Central memory CD8-positive, alpha-beta T cell (primary cell): ENCODE results near the gene RPUSD1.
"Not testable (repeated sequence)": the region's sequence is repeated elsewhere in the genome, so short reads cannot be mapped to it uniquely, and the experiment has no call there.

ENCODE experiments used
- ATAC-seq: fragments of 150-1000 bp; cut with Tn5 transposase; replicated peaks from 2 replicates; pipeline ENCODE4 v1.10.0; 2022; ENCODE audit warnings: mild to moderate bottlenecking, moderate FRiP score, moderate number of reproducible peaks; ENCODE audit not compliant: poor library complexity, severe bottlenecking; ENCODE audit errors: extremely low read depth
- DNase-seq, 2 donors: peaks; one replicate each; pipeline ENCODE4 v3.0.0; 2021; ENCODE audit warnings: low spot score in 2 of 2
- H3K27ac Mint-ChIP-seq: one replicate; pipeline ENCODE4 v1.8.0; 2022; ENCODE audit warnings: low read depth, mild to moderate bottlenecking, moderate library complexity, mixed read lengths
- H3K27me3 Mint-ChIP-seq: one replicate; pipeline ENCODE4 v1.8.0; 2022; ENCODE audit warnings: mixed read lengths
- H3K36me3 Mint-ChIP-seq: one replicate; pipeline ENCODE4 v1.8.0; 2022; ENCODE audit warnings: mild to moderate bottlenecking, moderate library complexity, mixed read lengths; ENCODE audit not compliant: insufficient read depth
- H3K4me1 Mint-ChIP-seq: one replicate; pipeline ENCODE4 v1.8.0; 2022; ENCODE audit warnings: mixed read lengths
- H3K4me3 Mint-ChIP-seq: one replicate; pipeline ENCODE4 v1.8.0; 2022; ENCODE audit warnings: mild to moderate bottlenecking, moderate library complexity, mixed read lengths
- H3K9me3 Mint-ChIP-seq: one replicate; pipeline ENCODE4 v1.8.0; 2022; ENCODE audit warnings: mixed read lengths

Gene RPUSD1

DNA sequence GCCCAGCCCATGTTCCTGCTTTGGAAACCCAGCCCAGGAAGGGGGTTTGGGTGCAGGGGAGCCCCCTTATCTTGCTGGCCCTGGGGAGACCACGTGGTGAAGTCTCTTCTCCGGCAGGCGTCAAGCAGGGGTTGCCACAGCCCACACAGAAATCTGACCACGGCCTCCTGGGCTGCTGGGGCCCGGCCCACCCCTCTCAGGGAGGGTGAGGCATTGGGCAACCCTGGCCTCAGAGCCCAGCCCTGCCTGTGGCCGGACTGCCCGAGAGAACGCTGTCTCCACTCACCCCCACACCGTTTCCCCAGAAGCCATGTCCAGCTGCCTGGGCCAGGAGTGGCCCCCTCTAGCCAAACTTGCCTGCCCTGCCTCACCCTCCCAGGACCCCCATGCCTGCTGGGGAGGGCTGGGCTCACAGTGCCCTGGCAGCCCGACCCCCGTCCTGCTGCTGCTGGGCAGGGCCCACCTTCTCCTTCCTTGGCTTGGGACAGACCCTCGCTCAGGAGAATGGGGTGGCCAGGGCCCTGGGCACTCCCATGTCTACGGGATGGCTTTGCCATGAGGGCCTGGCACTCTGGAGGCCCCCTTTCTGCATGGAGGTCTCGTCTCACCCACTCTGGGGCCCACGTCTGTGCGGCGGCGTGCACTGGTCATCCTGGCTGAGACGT lies 6.7 kb downstream of the RPUSD1 start:
- no peak overlapping the region for H3K4me3 Mint-ChIP-seq
- peaks cover 7% of the 10 kb centered on the region for H3K27me3 Mint-ChIP-seq
- H3K27ac Mint-ChIP-seq: no peak overlapping the region
- ATAC-seq (no peak), DNase-seq (no peak)
- H3K4me1 Mint-ChIP-seq: peaks cover 7% of the 10 kb centered on the region
- peaks cover 4% of the 10 kb centered on the region for H3K36me3 Mint-ChIP-seq
- H3K9me3 Mint-ChIP-seq: no peaks in the 10 kb centered on the region

DNA sequence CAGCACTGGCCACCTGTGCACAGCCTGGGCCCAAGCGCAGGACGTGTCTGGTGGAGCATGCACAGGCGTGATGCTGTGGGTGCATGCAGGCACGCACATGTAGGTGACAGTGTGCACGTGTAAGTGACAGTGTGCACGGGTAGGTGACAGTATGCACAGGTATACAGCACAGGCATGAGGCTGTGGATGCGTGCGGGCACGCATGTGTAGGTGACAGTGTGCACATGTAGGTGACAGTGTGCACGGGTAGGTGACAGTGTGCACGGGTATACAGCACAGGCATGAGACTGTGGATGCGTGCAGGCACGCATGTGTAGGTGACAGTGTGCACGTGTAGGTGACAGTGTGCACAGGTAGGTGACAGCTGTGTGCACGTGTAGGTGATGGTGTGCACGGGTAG lies 7.9 kb downstream of the RPUSD1 start:
- Mint-ChIP-seq H3K27me3 (peaks cover 7% of the 10 kb centered on the region), H3K27ac (no peak overlapping the region), H3K4me3 (no peak overlapping the region), H3K36me3 (peaks cover 4% of the 10 kb centered on the region), H3K4me1 (peaks cover 5% of the 10 kb centered on the region), H3K9me3 (no peaks in the 10 kb centered on the region)
- ATAC-seq: no peak
- no peak for DNase-seq

DNA sequence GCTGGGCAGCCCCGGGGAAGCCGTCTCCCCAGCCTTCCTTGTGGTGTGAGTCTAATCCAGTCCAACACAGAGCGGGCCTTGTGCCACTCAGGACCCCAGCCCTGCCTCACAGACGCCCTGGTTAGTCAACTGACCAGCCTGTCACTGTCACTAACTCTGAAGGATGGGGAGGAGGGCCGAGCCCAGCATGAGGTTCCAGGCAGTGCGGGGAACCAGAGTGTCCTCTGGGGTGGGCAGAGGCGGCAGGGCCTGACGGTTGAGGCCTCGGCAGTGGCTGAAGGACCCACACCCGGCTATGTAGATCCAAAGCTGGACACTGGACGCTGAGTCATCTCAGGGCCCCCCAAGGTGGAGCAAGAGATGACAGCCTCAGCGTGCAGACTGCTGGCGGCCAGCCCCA lies 8.6 kb downstream of the RPUSD1 start:
- H3K27ac Mint-ChIP-seq: no peak overlapping the region
- peaks cover 7% of the 10 kb centered on the region for H3K27me3 Mint-ChIP-seq
- no peak overlapping the region for H3K4me3 Mint-ChIP-seq
- H3K4me1 Mint-ChIP-seq: no peaks in the 10 kb centered on the region
- H3K36me3 Mint-ChIP-seq: peaks cover 4% of the 10 kb centered on the region
- DNase-seq (no peak), ATAC-seq (no peak)
- no peaks in the 10 kb centered on the region for H3K9me3 Mint-ChIP-seq

DNA sequence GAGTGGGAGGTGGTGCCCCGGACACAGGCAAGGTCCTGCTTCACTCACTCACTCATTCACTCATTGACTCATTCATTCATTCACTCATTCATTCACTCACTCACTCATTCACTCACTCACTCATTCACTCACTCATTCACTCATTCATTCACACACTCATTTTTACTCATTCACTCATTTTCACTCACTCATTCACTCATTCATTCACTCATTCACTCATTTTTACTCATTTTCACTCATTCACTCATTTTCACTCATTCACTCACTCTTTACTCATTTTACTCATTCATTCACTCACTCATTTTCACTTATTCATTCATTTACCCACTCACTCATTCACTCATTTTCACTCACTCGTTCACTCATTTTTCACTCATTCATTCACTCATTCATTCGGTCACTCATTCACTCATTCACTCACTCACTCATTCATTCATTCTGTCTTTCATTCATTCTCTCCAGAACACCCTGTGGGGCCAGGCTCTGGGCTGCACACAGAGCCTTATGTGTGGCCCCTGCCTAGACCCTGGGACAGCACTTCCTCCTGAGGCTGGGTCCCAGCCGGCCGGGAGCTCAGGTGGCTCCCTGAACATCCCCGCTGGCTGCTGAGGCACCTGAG lies 9.2 kb downstream of the RPUSD1 start:
- Mint-ChIP-seq H3K4me1 (no peaks in the 10 kb centered on the region), H3K9me3 (no peaks in the 10 kb centered on the region), H3K4me3 (no peak overlapping the region), H3K27me3 (peaks cover 7% of the 10 kb centered on the region), H3K27ac (no peak overlapping the region), H3K36me3 (peaks cover 4% of the 10 kb centered on the region)
- DNase-seq (no peak), ATAC-seq (no peak)

DNA sequence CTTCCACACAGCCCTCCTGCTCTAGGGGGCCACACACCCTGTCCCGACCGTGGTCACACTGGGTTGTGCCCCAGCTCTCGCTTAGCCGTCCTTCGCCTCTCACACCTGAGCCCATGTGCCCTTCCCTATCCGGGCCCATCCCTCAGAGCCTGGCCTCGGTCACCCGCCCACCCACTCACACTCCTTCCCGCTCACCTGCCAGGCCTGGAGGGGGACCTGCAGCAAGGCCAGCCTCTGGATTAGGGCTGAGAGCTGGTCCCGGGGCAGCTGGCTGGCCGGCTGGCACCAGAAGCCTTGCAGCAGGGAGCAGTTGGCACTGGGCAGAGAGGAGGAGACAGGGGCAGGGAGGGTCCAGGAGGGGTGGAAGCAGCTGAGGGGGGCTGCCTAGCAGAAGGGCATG lies 9.7 kb downstream of the RPUSD1 start:
- Mint-ChIP-seq H3K9me3 (no peaks in the 10 kb centered on the region), H3K4me3 (no peak overlapping the region), H3K4me1 (no peaks in the 10 kb centered on the region), H3K27ac (no peak overlapping the region), H3K27me3 (peaks cover 7% of the 10 kb centered on the region), H3K36me3 (peaks cover 4% of the 10 kb centered on the region)
- no peak for ATAC-seq
- no peak for DNase-seq

DNA sequence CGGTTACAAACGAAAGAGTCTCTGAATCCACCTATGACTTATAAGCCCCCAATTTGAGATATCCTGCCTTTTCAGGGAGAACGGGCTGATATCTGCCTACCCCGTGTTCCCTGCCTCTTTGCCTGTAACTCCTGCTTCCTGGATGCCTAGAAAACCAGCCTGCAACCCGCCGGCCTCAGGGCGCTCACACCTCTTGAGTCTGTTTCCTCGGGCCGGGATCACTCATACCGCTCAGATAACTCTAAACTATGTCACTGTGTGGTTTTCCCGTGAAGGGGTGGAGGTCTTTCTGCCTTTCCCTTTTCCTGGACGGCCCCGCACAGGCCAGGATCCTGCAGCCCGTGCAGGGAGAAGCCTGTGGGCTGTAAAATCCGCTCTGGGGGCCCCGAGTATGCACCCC lies 10.4 kb downstream of the RPUSD1 start:
- no peaks in the 10 kb centered on the region for H3K4me1 Mint-ChIP-seq
- H3K27ac Mint-ChIP-seq: no peak overlapping the region
- peaks cover 7% of the 10 kb centered on the region for H3K27me3 Mint-ChIP-seq
- H3K36me3 Mint-ChIP-seq: peaks cover 4% of the 10 kb centered on the region
- H3K9me3 Mint-ChIP-seq: no peaks in the 10 kb centered on the region
- ATAC-seq (no peak), DNase-seq (no peak)
- H3K4me3 Mint-ChIP-seq: no peak overlapping the region

DNA sequence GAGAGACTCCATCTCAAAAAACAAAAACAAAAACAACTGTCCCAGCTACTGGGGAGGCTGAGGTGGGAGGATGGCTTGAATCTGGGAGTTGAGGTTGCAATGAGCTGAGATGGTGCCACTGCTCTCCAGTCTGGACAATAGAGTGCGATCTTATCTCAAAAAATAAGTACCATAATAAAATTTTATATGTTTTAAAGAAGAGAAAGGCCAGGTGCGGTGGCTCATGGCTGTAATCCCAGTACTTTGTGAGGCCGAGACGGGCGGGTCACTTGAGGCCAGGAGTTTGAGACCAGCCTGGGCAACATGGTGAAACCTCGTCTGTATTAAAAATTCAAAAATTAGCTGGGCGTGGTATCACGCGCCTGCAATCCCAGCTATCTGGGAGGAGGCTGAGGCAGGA lies 11.4 kb downstream of the RPUSD1 start:
- Mint-ChIP-seq H3K9me3 (no peaks in the 10 kb centered on the region), H3K4me1 (no peaks in the 10 kb centered on the region), H3K27ac (no peak overlapping the region), H3K27me3 (peaks cover 7% of the 10 kb centered on the region), H3K4me3 (no peak overlapping the region), H3K36me3 (peaks cover 3% of the 10 kb centered on the region)
- ATAC-seq (no peak), DNase-seq (no peak)

DNA sequence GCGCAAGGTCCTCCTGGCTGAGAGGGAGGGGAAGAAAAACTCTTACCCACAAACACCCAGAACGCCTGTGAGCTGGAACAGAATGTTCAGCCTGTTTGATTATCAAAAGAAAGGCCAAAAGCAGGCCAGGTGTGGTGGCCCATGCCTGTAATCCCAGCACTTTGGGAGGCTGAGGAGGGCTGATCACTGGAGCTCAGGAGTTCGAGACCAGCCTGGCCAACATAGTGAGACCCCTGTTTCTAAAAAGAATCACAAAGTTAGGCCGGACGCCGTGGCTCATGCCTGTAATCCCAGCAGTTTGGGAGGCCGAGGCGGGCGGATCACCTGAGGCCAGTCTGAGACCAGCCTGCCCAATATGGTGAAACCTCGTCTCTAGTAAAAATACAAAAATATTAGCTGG lies 11.9 kb downstream of the RPUSD1 start:
- H3K4me3 Mint-ChIP-seq, ATAC-seq, DNase-seq, H3K36me3 Mint-ChIP-seq, H3K27ac Mint-ChIP-seq, H3K27me3 Mint-ChIP-seq, H3K9me3 Mint-ChIP-seq, H3K4me1 Mint-ChIP-seq: not testable (repeated sequence)

DNA sequence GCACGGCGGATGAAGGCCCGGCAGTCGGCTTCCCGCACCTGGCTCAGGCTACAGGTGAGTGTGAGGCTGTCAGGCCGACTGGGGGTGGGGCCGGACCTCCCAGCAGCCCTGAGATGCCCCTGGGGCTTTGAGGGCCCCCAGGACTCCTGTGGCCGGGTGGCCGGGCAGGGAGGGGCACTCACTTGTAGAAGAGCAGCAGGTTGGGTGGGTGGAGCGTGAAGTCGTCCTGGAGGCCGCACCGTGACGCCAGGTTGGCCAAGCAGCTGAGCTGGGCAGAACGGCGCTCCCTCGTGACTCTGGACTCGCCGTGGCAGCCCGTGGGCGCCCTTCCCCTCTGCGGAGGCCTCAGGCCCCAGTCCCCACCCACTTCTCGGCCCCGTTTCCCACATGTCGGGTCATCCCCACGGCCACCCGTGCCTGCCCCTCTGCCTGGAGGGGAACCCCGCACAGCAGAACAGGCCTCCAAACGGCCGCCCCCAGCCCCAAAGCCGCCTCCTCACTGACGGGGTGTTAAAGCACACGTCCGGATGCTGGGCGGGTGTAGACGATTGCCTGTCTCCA lies 12.9 kb downstream of the RPUSD1 start:
- DNase-seq: no peak
- ATAC-seq: no peak
- Mint-ChIP-seq H3K27ac (no peak overlapping the region), H3K36me3 (peaks cover 3% of the 10 kb centered on the region), H3K27me3 (peaks cover 2% of the 10 kb centered on the region), H3K4me1 (no peaks in the 10 kb centered on the region), H3K9me3 (no peaks in the 10 kb centered on the region), H3K4me3 (no peak overlapping the region)

DNA sequence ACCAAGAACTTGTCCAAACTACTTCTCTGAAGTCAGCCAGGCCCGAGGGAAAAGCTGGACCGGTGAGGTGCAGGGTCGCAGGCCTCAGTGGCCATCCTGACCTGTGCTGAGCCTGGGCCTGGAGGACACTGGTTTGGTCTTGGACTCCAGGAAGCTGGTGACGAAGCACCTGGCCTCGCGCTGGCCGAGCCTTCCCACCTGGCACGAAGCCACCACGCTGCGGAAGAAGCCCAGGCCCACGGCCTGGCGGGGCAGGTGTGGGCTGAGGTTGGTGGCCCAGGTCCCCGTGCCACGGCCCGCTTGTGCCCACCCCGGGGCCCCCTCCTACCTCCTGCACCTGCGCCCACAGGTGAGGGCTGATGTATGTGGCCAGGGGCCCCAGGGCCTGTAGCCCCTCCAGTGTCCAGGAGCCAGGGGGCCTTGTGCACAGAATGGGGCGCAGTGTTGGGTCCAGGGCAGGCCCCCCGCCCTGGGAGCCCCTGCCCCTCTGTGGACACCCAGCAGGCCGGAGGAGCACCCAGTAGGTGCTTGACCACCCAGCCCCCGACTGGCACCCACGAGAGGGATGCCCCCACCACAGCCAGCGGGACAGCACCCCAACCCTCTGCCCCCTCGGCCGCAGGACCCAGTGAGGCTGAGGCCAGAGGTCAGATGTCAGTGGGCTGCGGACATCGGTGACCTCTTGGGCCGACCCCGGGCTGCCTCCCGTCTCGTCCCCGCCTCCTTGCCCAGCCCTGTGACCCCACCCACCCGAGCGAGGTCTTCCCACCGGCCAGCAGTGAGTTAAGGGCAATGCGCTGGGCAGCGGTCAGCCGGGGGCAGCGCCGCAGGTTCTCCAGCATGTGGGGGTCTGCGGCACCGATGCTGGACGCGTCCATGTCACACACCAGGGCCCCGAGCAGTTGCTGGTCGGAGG lies 13.8 kb downstream of the RPUSD1 start:
- no peaks in the 10 kb centered on the region for H3K4me1 Mint-ChIP-seq
- DNase-seq (no peak), ATAC-seq (no peak)
- H3K9me3 Mint-ChIP-seq: no peaks in the 10 kb centered on the region
- no peak overlapping the region for H3K4me3 Mint-ChIP-seq
- no peak overlapping the region for H3K27ac Mint-ChIP-seq
- H3K36me3 Mint-ChIP-seq: peaks cover 2% of the 10 kb centered on the region
- no peaks in the 10 kb centered on the region for H3K27me3 Mint-ChIP-seq

DNA sequence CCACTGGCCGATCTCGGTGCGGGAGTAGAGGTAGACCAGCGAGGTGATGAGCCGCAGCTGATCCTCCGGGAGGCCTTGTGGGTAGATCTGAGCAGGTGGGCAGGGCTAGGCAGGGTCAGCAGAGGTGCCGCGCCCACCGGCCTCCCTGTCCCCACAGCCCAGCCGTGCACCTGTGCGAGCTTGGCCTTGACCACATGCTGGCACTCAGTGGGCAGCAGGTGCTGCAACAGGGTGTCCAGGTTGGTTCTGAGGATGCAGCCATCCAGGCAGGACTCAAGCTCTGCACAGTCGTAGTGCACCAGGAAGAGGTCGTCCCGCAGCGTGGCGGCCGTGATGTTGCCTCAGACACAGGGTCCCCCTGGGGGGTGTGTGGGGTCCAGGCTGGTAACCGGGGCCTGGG lies 15.2 kb downstream of the RPUSD1 start:
- no peak overlapping the region for H3K27ac Mint-ChIP-seq
- H3K4me3 Mint-ChIP-seq: no peak overlapping the region
- H3K9me3 Mint-ChIP-seq: no peaks in the 10 kb centered on the region
- no peak for ATAC-seq
- no peak for DNase-seq
- peaks cover 2% of the 10 kb centered on the region for H3K36me3 Mint-ChIP-seq
- H3K27me3 Mint-ChIP-seq: no peaks in the 10 kb centered on the region
- no peaks in the 10 kb centered on the region for H3K4me1 Mint-ChIP-seq

DNA sequence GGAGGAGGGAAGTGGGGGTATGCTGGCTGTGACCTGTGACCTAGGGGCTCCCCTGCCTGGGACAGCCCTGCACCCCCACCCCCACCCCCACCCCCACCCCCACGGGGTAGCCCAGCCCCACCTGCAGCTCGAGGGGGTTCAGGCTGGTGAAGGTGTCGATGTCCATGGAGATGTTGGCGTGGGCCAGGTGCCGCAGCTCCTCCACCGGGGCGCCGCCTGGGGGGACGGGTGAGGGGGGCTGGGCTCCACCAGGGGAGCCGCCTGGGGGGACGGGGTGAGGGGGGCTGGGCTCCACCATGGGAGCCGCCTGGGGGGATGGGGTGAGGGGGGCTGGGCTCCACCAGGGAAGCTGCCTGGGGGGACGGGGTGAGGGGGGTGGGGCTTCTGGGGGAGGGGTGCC lies 17.8 kb downstream of the RPUSD1 start:
- Mint-ChIP-seq H3K9me3 (no peaks in the 10 kb centered on the region), H3K27me3 (no peaks in the 10 kb centered on the region), H3K36me3 (no peaks in the 10 kb centered on the region), H3K4me1 (no peaks in the 10 kb centered on the region), H3K4me3 (no peak overlapping the region), H3K27ac (no peak overlapping the region)
- ATAC-seq: no peak
- DNase-seq: no peak
